Putamen (tissue), 1 donor: ENCODE measurements around the gene EDC3.
"Not testable (repeated sequence)": the region's sequence is repeated elsewhere in the genome, so short reads cannot be mapped to it uniquely, and the experiment has no call there.

ENCODE experiments used
- DNase-seq: peaks from one replicate; pipeline ENCODE4 v3.0.0-alpha.2; 2016; ENCODE audit warnings: low spot score

Gene EDC3, protein sequence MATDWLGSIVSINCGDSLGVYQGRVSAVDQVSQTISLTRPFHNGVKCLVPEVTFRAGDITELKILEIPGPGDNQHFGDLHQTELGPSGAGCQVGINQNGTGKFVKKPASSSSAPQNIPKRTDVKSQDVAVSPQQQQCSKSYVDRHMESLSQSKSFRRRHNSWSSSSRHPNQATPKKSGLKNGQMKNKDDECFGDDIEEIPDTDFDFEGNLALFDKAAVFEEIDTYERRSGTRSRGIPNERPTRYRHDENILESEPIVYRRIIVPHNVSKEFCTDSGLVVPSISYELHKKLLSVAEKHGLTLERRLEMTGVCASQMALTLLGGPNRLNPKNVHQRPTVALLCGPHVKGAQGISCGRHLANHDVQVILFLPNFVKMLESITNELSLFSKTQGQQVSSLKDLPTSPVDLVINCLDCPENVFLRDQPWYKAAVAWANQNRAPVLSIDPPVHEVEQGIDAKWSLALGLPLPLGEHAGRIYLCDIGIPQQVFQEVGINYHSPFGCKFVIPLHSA

DNA sequence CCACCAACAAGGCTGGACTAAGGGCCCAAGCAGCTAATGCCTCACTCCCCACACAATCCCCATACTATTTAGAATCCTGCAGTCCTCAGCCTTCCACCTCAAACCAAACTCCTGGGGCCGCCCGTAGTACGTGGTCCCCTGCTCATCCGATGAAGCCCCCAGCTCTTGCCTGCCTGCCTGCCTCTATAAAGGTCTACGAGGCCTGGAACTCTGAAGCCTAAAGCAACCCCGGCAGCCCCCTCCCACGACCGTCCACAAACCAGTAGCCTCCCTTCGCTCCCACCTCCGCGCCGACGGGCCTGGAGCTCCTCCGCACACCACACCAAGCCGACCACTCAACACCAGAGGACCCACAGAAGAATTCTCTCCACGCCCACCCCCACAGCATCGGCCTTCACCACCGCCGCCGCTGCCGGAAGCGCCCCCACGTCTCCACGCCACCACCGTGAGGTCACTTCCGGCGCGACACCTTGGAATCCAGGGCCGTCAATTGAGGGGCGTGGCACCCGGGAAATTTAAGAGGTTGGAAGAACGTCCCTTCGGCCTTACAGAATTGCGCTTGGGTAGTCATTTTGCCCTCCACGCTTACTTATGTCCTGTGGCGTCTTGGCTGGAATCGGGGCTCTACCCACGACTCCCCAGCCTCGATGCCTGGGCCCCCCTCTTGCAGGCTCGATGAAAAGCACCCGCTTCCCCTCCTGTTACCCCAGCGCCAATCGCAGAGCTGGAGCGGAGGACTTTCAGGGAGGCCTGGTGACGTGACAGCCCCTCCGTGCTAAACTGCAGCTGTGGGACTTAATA, at the start of gene EDC3:
TSS of gene EDC3 (minus strand) at position 428 of the 801 bp plus-strand sequence. CDS start 20,900 bp downstream, outside the sequence.
- peak; percentile 90 for DNase-seq

- no peak for DNase-seq
These were observed 46.6 kb upstream of the EDC3 start for GRCh38 chr15:74742422-74742821.

GRCh38 chr15:74738239-74738638, 42.4 kb upstream of the EDC3 start:
- not testable (repeated sequence) for DNase-seq

- DNase-seq = no peak
These were observed 39.5 kb upstream of the EDC3 start for GRCh38 chr15:74735305-74735704.

GRCh38 chr15:74733269-74733668, 37.4 kb upstream of the EDC3 start:
- no peak for DNase-seq

- DNase-seq = no peak
These were observed 37.0 kb upstream of the EDC3 start for GRCh38 chr15:74732846-74733245.

- DNase-seq = no peak
These were observed 34.9 kb upstream of the EDC3 start for GRCh38 chr15:74730619-74731316.

DNA sequence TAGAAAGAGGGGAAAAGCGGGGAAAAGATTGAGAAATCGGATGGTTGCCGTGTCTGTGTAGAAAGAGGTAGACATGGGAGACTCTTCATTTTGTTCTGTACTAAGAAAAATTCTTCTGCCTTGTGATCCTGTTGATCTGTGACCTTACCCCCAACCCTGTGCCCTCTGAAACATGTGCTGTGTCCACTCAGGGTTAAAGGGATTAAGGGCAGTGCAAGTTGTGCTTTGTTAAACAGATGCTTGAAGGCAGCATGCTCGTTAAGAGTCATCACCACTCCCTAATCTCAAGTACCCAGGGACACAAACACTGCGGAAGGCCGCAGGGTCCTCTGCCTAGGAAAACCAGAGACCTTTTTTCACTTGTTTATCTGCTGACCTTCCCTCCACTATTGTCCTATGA, 33.5 kb upstream of the EDC3 start:
- DNase-seq = not testable (repeated sequence)

DNA sequence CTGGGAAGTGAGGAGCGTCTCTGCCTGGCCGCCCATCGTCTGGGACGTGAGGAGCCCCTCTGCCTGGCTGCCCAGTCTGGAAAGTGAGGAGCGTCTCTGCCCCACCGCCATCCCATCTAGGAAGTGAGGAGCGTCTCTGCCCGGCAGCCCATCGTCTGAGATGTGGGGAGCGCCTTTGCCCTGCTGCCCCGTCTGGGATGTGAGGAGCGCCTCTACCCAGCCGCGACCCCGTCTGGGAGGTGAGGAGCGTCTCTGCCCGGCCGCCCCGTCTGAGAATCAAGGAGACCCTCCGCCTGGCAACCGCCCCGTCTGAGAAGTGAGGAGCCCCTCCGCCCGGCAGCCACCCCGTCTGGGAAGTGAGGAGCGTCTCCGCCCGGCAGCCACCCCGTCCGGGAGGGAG, 32.9 kb upstream of the EDC3 start:
- not testable (repeated sequence) for DNase-seq

- no peak for DNase-seq
These were observed 31.9 kb upstream of the EDC3 start for GRCh38 chr15:74727727-74728126.

GRCh38 chr15:74726774-74727164, 30.9 kb upstream of the EDC3 start:
- DNase-seq = no peak

- no peak for DNase-seq
These were observed 30.3 kb upstream of the EDC3 start for GRCh38 chr15:74725845-74726773.

GRCh38 chr15:74725225-74725774, 29.5 kb upstream of the EDC3 start, which contains the start of gene CYP1A1:
Gene CYP1A1, minus strand, starts transcription at chr15:74725528. Its CDS starts 2,431 bp downstream, at chr15:74723097.
- DNase-seq = no peak

GRCh38 chr15:74724570-74725224, 28.9 kb upstream of the EDC3 start:
- DNase-seq = no peak

GRCh38 chr15:74723754-74724334, 28.0 kb upstream of the EDC3 start:
- peak; percentile 65 for DNase-seq

GRCh38 chr15:74723187-74723586, 27.4 kb upstream of the EDC3 start:
- no peak for DNase-seq

- no peak for DNase-seq
These were observed 26.8 kb upstream of the EDC3 start for GRCh38 chr15:74722591-74722990.

GRCh38 chr15:74716651-74717050, 20.8 kb upstream of the EDC3 start:
- DNase-seq = no peak

DNA sequence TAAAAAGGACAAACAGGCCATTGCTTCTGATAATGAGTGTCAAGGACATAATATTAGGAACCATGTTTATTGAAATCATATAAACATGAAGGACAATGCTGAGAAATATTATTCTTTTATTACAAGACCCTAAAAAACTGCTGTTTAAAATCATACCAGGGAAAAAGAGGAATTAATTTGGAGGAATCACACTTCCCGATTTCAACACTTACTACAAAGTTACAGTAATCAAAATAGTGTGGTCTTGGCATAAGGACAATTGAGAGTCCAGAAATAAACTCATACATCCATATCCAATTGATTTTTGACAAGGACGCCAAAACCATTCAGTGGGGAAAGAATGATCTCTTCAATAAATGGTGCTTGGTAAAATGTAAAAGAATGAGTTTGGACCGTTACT, 16.5 kb upstream of the EDC3 start:
- DNase-seq = no peak
